GM19468 (cell line): ENCODE results near the gene IL31.
"Not testable (repeated sequence)": the region's sequence is repeated elsewhere in the genome, so short reads cannot be mapped to it uniquely, and the experiment has no call there.

ENCODE experiments used
- ATAC-seq: cut with Tn5 transposase; IDR thresholded peaks from one replicate; pipeline ENCODE4 v1.9.1; 2021; ENCODE audit warnings: mild to moderate bottlenecking, moderate library complexity, moderate number of reproducible peaks; ENCODE audit not compliant: unreplicated experiment; ENCODE audit errors: extremely low read depth

Gene IL31

GRCh38 chr12:122174155-122174845 lies at the start of gene IL31:
Gene IL31, minus strand, starts transcription at chr12:122174221. Its CDS starts 49 bp downstream, at chr12:122174172.
- no peak for ATAC-seq

- ATAC-seq: no peak
Measured at GRCh38 chr12:122216445-122216844, 42.4 kb upstream of the IL31 start.

GRCh38 chr12:122215771-122216170 lies 41.8 kb upstream of the IL31 start:
- ATAC-seq: no peak

GRCh38 chr12:122208073-122208820 lies 34.2 kb upstream of the IL31 start:
- no peak for ATAC-seq

- no peak for ATAC-seq
Measured at GRCh38 chr12:122207391-122207790, 33.4 kb upstream of the IL31 start.

- no peak for ATAC-seq
Measured at GRCh38 chr12:122206976-122207375, 33.0 kb upstream of the IL31 start.

- ATAC-seq: no peak
Measured at GRCh38 chr12:122206111-122206881, 32.3 kb upstream of the IL31 start.

GRCh38 chr12:122205053-122205925 lies 31.3 kb upstream of the IL31 start:
- ATAC-seq: no peak

GRCh38 chr12:122204167-122205052 lies 30.4 kb upstream of the IL31 start:
- no peak for ATAC-seq

- no peak for ATAC-seq
Measured at GRCh38 chr12:122203301-122204166, 29.5 kb upstream of the IL31 start, which contains the start of gene B3GNT4. Gene B3GNT4, plus strand, starts transcription at chr12:122203709. Its CDS starts 910 bp downstream, at chr12:122204619.

GRCh38 chr12:122202811-122203210 lies 28.8 kb upstream of the IL31 start:
- not testable (repeated sequence) for ATAC-seq

- no peak for ATAC-seq
Measured at GRCh38 chr12:122202017-122202416, 28.0 kb upstream of the IL31 start.

GRCh38 chr12:122201381-122201780 lies 27.4 kb upstream of the IL31 start:
- no peak for ATAC-seq

- ATAC-seq: no peak
Measured at GRCh38 chr12:122200541-122201175, 26.6 kb upstream of the IL31 start.

- ATAC-seq: no peak
Measured at GRCh38 chr12:122199484-122200355, 25.7 kb upstream of the IL31 start.

GRCh38 chr12:122197612-122197966 lies 23.6 kb upstream of the IL31 start:
- no peak for ATAC-seq

GRCh38 chr12:122195405-122195804 lies 21.4 kb upstream of the IL31 start:
- ATAC-seq: no peak
